Ovary (tissue), 9 donors: ENCODE data around the gene SCAMP2. TPM values are rescaled to one million over a fixed set of nuclear protein-coding genes. Genes with fewer than 3 reads are reported as not detected.
"Not testable (repeated sequence)": the region's sequence is repeated elsewhere in the genome, so short reads cannot be mapped to it uniquely, and the experiment has no call there.

Source experiments
- DNase-seq, 5 donors: peaks; one replicate each; pipeline ENCODE4 v3.0.0-alpha.2; 2019 to 2020
- H3K27ac ChIP-seq, 2 donors: fragments of 200-600 bp; one replicate each; pipeline versions ENCODE4 v1.5.1 to v1.8.0; 2019 to 2022
- H3K27me3 ChIP-seq: fragments of 200-600 bp; one replicate; pipeline ENCODE4 v1.8.0; 2022
- H3K36me3 ChIP-seq: fragments of 200-600 bp; sonication (generic); one replicate; pipeline ENCODE4 v1.5.1; 2019
- H3K4me1 ChIP-seq: one replicate; pipeline ENCODE4 v1.8.1; 2013; ENCODE audit warnings: mild to moderate bottlenecking, moderate library complexity; ENCODE audit not compliant: insufficient read depth
- H3K4me3 ChIP-seq: fragments of 200-600 bp; sonication (generic); one replicate; pipeline ENCODE4 v1.5.1; 2017
- H3K9me3 ChIP-seq, 2 donors: fragments of 200-600 bp in 1 of 2; sonication (generic) in 1 of 2; one replicate each; pipeline versions ENCODE4 v1.5.1 to v1.8.1; 2013 to 2019; ENCODE audit warnings: mild to moderate bottlenecking in 1 of 2, moderate library complexity in 1 of 2
- EP300 ChIP-seq: sonication (generic); formaldehyde crosslinking; IDR thresholded peaks from one replicate; pipeline ENCODE4 v1.6.1; 2017; ENCODE audit warnings: antibody characterized with exemption
- POLR2A ChIP-seq: fragments of 450-650 bp; IDR thresholded peaks from one replicate; pipeline ENCODE4 v1.6.1; 2017; ENCODE audit warnings: antibody characterized with exemption, mild to moderate bottlenecking, moderate library complexity
- WGBS, 3 donors: extraction: QIAGEN DNeasy Blood & Tissue Kit in 1 of 3; methylation state at CpG; one replicate each; pipeline versions ENCODE4 v1.1.5 to v1.1.7; 2013 to 2017; 5-methylcytosine and 5-hydroxymethylcytosine counted together
- intact Hi-C, 4 donors: fragments of 100-400 bp; cut with DNase I; formaldehyde crosslinking; loops; one replicate each; pipeline versions ENCODE4 v1.11.0 to v1.15.1; 2022 to 2023
- polyA plus RNA-seq, 2 donors: library from polyadenylated mRNA; stranded (reverse); fragments of 200-250 nt in 1 of 2; fragments of 350-450 nt in 1 of 2; fragmentation: Illumina TruSeq in 1 of 2; extraction: RNeasy Lipid Tissue Mini Kit (QIAGEN cat#74804) in 1 of 2; gene quantifications; one replicate each; pipeline ENCODE4 v1.2.3, GENCODE V29; 2013 to 2014
- total RNA-seq, 7 donors: library from RNA; depleted of rRNA in 2 of 7; stranded (reverse); fragments of >200 nt in 2 of 7; fragmentation: NEBNext Ultra II Directional in 3 of 7; extraction: Animal tissue kit (Norgen Biotek cat#: 25700) in 3 of 7; gene quantifications; one replicate each; pipeline versions ENCODE4 v1.1.0 to v1.2.4, GENCODE V29; 2016 to 2023
- TF ChIP-seq, protein P1 (sequence below), 3 donors: fragments of 450-650 bp in 2 of 3; fragments of 200-600 bp in 1 of 3; IDR thresholded peaks; one replicate each; pipeline versions ENCODE4 v1.5.1 to v1.8.0; 2016 to 2022; ENCODE audit warnings: antibody characterized with exemption in 3 of 3, mild to moderate bottlenecking in 1 of 3
- donor health status: DM: no; HTN: no; CAD: no; lungs with moderate emphysema.
- donor health status: DM: no; HTN: no; CAD: no.
- donor health status: Bipolar disorder and iron deficiency.
- donor health status: DM: yes; HTN: yes; CAD: no.
- donor health status: DM: no; HTN: no; CAD: no.
- donor health status: DM: yes; HTN: yes; CAD: no.

Gene SCAMP2
- total and polyA plus RNA-seq, 9 donors = 22.9 to 65.5 (median 53.1) TPM

DNA sequence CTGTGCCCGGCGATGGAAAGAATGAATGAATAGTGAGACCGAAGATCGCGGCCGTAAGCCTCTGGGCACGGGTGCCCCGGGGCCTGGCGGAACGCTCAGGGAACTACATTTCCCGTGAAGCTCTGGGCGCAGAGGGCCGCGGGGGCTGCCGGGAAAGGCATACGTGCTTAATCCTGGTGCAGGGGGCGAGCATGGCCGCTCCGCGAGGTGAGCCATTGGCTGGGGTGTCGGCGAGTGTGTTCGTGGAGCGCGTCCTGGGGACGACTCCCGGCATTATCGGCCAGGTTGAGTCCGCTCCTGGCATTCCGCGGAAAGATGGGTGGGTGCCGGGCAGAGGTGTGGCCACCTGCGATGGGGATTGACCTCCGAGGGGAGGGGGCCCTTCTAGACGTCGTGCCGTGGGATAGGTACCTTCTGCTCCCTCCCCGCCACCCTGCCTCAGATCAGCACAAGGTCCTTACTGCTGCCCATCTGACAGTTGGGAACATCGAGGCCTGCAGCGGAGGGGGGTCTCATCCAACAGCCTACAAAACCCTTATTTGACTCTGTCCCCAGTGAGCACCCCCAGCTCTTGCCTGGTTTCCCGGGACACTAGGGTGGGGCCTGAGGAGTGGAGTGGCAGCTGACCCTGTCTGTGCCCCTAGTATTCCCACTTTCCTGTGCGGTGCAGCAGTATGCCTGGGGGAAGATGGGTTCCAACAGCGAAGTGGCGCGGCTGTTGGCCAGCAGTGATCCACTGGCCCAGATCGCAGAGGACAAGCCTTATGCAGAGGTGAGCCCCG, 16.9 kb upstream of the SCAMP2 start, which contains the start of gene MPI:
MPI (plus strand) TSS at position 160 of the 782 bp plus-strand sequence; CDS start at position 192, 32 bp downstream.
- Histone ChIP-seq H3K4me1 (peaks cover 12% of the 10 kb centered on the region), H3K27me3 (no peaks in the 10 kb centered on the region), H3K4me3 (peak within 1 kb of the TSS; percentile 96), H3K27ac (peak within 1 kb of the TSS; percentile 31 to 80), H3K9me3 (no peaks in the 10 kb centered on the region), H3K36me3 (no peaks in the 10 kb centered on the region)
- peak; percentile 77 to 89 (median 84) for DNase-seq
- TF ChIP-seq, protein P1, sequence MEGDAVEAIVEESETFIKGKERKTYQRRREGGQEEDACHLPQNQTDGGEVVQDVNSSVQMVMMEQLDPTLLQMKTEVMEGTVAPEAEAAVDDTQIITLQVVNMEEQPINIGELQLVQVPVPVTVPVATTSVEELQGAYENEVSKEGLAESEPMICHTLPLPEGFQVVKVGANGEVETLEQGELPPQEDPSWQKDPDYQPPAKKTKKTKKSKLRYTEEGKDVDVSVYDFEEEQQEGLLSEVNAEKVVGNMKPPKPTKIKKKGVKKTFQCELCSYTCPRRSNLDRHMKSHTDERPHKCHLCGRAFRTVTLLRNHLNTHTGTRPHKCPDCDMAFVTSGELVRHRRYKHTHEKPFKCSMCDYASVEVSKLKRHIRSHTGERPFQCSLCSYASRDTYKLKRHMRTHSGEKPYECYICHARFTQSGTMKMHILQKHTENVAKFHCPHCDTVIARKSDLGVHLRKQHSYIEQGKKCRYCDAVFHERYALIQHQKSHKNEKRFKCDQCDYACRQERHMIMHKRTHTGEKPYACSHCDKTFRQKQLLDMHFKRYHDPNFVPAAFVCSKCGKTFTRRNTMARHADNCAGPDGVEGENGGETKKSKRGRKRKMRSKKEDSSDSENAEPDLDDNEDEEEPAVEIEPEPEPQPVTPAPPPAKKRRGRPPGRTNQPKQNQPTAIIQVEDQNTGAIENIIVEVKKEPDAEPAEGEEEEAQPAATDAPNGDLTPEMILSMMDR (IDR thresholded peaks at IDR 0.05) = peak in 1 of 3 donors; percentile 32
- TF ChIP-seq POLR2A = peak; percentile 57
- TF ChIP-seq EP300 = no peak
- intact Hi-C loops = no loop called here
- WGBS, 3 donors = 0 to 1% (median 1%) methylated on average over 42 to 47 of the region's 47 CpGs

DNA sequence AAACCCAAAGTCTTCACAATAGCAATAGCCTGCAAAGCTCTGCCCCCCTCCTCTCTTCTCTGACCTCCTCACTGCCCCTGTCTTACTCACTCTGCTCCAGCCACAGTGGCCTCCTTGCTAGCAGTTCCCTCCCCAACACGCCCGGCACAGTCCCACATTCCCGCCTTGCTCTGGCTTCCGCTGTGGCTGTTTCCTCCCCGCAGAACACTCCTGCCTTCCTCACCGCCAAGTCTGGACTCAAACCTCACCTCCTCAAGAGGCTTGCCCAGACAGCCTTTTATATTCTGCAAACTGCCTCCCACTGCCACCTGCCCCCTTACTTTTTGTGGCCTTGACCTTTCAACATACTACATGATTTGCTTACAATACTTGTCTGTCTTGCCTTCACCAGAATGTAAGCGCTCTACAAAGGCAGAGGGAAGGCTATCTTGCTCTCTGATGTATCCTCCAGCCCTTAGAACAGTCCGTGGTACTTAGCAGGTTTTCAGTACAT, 16.3 kb upstream of the SCAMP2 start:
- intact Hi-C loops = no loop called here
- H3K36me3 ChIP-seq = no peaks in the 10 kb centered on the region
- H3K9me3 ChIP-seq = no peaks in the 10 kb centered on the region
- H3K4me1 ChIP-seq = peaks cover 12% of the 10 kb centered on the region
- DNase-seq = peak; percentile 30 to 64 (median 50)
- H3K27me3 ChIP-seq = no peaks in the 10 kb centered on the region
- WGBS, 3 donors = 4 to 10% (median 6%) methylated on average over 8 of the region's 8 CpGs
- peak overlapping the region; percentile 31 to 80 for H3K27ac ChIP-seq
- TF ChIP-seq EP300 (no peak), POLR2A (no peak)
- TF ChIP-seq, protein P1 (IDR thresholded peaks at IDR 0.05) = no peak
- peak overlapping the region; percentile 96 for H3K4me3 ChIP-seq

GRCh38 chr15:74888716-74889115, 15.6 kb upstream of the SCAMP2 start:
- WGBS, 3 donors = 79 to 87% (median 83%) methylated on average over 4 of the region's 4 CpGs
- Histone ChIP-seq H3K36me3 (no peaks in the 10 kb centered on the region), H3K27ac (no peak overlapping the region), H3K9me3 (no peaks in the 10 kb centered on the region), H3K27me3 (no peaks in the 10 kb centered on the region), H3K4me1 (peaks cover 12% of the 10 kb centered on the region), H3K4me3 (no peak overlapping the region)
- no peak for DNase-seq
- intact Hi-C loops = no loop called here
- no peak for TF ChIP-seq EP300
- no peak for TF ChIP-seq POLR2A
- TF ChIP-seq, protein P1 (IDR thresholded peaks at IDR 0.05) = no peak

- H3K27ac ChIP-seq, H3K36me3 ChIP-seq, DNase-seq, intact Hi-C loops, H3K9me3 ChIP-seq, H3K27me3 ChIP-seq, H3K4me3 ChIP-seq: not testable (repeated sequence)
- WGBS, 3 donors = 74 to 84% (median 81%) methylated on average over 10 of the region's 10 CpGs
- peaks cover 12% of the 10 kb centered on the region for H3K4me1 ChIP-seq
Measured at GRCh38 chr15:74887537-74888193, 14.5 kb upstream of the SCAMP2 start.
